B cell (primary cell): Measurements from ENCODE around the gene AP3D1. TPM values are rescaled to one million over a fixed set of nuclear protein-coding genes. Genes with fewer than 3 reads are reported as not detected.

Experiments
- ATAC-seq: fragments of 200-7000 bp; cut with Tn5 transposase; one replicate; pipeline ENCODE4 v1.10.0; 2021; ENCODE audit warnings: low read depth, mild to moderate bottlenecking, moderate number of reproducible peaks, moderate library complexity
- CTCF ChIA-PET: fragments of 350-600 bp; sonication (Branson Sonifier 250); formaldehyde crosslinking; loops from one replicate; lab custom pipeline; 2021; ENCODE audit warnings: antibody characterized with exemption, inconsistent platforms; lab: Charles Lee
- POLR2A ChIA-PET: fragments of 350-600 bp; sonication (Branson Sonifier 250); formaldehyde crosslinking; loops from one replicate; lab custom pipeline; 2021; ENCODE audit warnings: antibody characterized with exemption; lab: Charles Lee
- DNase-seq: peaks from one replicate; pipeline ENCODE4 v3.0.0; 2013
- H2AFZ ChIP-seq: 2 replicates; pipeline ENCODE4 v1.6.1; 2012; ENCODE audit warnings: mild to moderate bottlenecking, low read depth, low read length; ENCODE audit not compliant: insufficient read depth, poor library complexity, severe bottlenecking
- H3K27ac ChIP-seq, 2 donors: 1 replicate in 1 of 2; 2 replicates in 1 of 2; pipeline ENCODE4 v1.5.1; 2012 to 2013; ENCODE audit warnings: low read length in 2 of 2, mild to moderate bottlenecking in 2 of 2, moderate library complexity in 1 of 2
- H3K27me3 ChIP-seq, 4 experiments: fragments of 200-600 bp in 1 of 4; sonication (generic) in 1 of 4; replicated peaks in 1 of 4; 1 replicate in 2 of 4; 2 replicates in 2 of 4; pipeline versions ENCODE4 v1.6.1 to v1.7.0; 2013 to 2016; ENCODE audit warnings: low read length in 3 of 4, mild to moderate bottlenecking in 2 of 4, mixed read lengths in 1 of 4, moderate library complexity in 1 of 4; ENCODE audit not compliant: insufficient read depth in 4 of 4, control insufficient read depth in 3 of 4; ENCODE audit errors: control extremely low read depth in 1 of 4
- H3K36me3 ChIP-seq, 2 experiments: replicated peaks in 1 of 2; 1 replicate in 1 of 2; 2 replicates in 1 of 2; pipeline versions ENCODE4 v1.6.1 to v1.7.1; 2013; ENCODE audit warnings: low read length in 1 of 2; ENCODE audit not compliant: insufficient read depth in 2 of 2, control insufficient read depth in 1 of 2; ENCODE audit errors: control extremely low read depth in 1 of 2, extremely low read depth in 1 of 2
- H3K4me1 ChIP-seq, 2 donors: fragments of 200-600 bp in 1 of 2; sonication (generic) in 1 of 2; 1 replicate in 1 of 2; 2 replicates in 1 of 2; pipeline versions ENCODE4 v1.5.1 to v1.6.1; 2013 to 2017; ENCODE audit warnings: low read length in 2 of 2; ENCODE audit not compliant: control insufficient read depth in 2 of 2, insufficient read depth in 2 of 2
- H3K4me2 ChIP-seq: replicated peaks from 2 replicates; pipeline ENCODE3; 2012; ENCODE audit warnings: mild to moderate bottlenecking, low read depth, low read length; ENCODE audit not compliant: poor library complexity, severe bottlenecking
- H3K4me3 ChIP-seq, 5 experiments: fragments of 200-600 bp in 1 of 5; sonication (generic) in 1 of 5; 1 replicate in 3 of 5; 2 replicates in 2 of 5; pipeline versions ENCODE4 v1.5.1 to v1.7.0; 2011 to 2016; ENCODE audit warnings: low read length in 4 of 5, mild to moderate bottlenecking in 4 of 5, low read depth in 2 of 5, control low read depth in 1 of 5, moderate library complexity in 1 of 5; ENCODE audit not compliant: insufficient read depth in 1 of 5; ENCODE audit errors: control extremely low read depth in 1 of 5, extremely low read depth in 1 of 5
- H3K79me2 ChIP-seq: fragments of 200-600 bp; sonication (generic); one replicate; pipeline ENCODE4 v1.6.0; 2016; ENCODE audit warnings: low read length; ENCODE audit not compliant: control insufficient read depth, insufficient read depth
- H3K9ac ChIP-seq: fragments of 200-600 bp; sonication (generic); 2 replicates; pipeline ENCODE4 v1.6.1; 2017; ENCODE audit warnings: mild to moderate bottlenecking, low read length, moderate library complexity
- H3K9me3 ChIP-seq, 3 donors: one replicate each; pipeline versions ENCODE4 v1.6.1 to v1.7.1; 2013; ENCODE audit warnings: low read length in 2 of 3; ENCODE audit not compliant: control insufficient read depth in 2 of 3, insufficient read depth in 1 of 3; ENCODE audit errors: control extremely low read depth in 1 of 3
- H4K20me1 ChIP-seq: 2 replicates; pipeline ENCODE4 v1.6.0; 2012; ENCODE audit warnings: mild to moderate bottlenecking, low read length; ENCODE audit not compliant: insufficient read depth, control insufficient read depth, poor library complexity, severe bottlenecking
- H3K27ac Mint-ChIP-seq: one replicate; pipeline ENCODE4 v1.8.0; 2021; ENCODE audit warnings: mixed read lengths
- H3K27me3 Mint-ChIP-seq: one replicate; pipeline ENCODE4 v1.8.0; 2021; ENCODE audit warnings: mixed read lengths
- H3K4me1 Mint-ChIP-seq: one replicate; pipeline ENCODE4 v1.8.0; 2021; ENCODE audit warnings: mixed read lengths
- H3K4me3 Mint-ChIP-seq: one replicate; pipeline ENCODE4 v1.8.0; 2021; ENCODE audit warnings: mixed read lengths
- H3K9me3 Mint-ChIP-seq: one replicate; pipeline ENCODE4 v1.8.0; 2022; ENCODE audit warnings: mixed read lengths; ENCODE audit not compliant: insufficient read depth
- EZH2 ChIP-seq: IDR thresholded peaks from 2 replicates; pipeline ENCODE4 v1.6.1; 2012; ENCODE audit warnings: borderline replicate concordance, low read depth, mild to moderate bottlenecking, moderate library complexity, low read length; ENCODE audit not compliant: insufficient read depth, poor library complexity, severe bottlenecking
- WGBS: methylation state at CpG from one replicate; pipeline ENCODE4 v1.1.5; 2013; ENCODE audit warnings: missing lambda C conversion rate; ENCODE audit not compliant: insufficient coverage; 5-methylcytosine and 5-hydroxymethylcytosine counted together
- intact Hi-C: fragments of 100-400 bp; cut with micrococcal nuclease; formaldehyde crosslinking; loops from one replicate; pipeline ENCODE4 v1.10.0; 2022
- polyA plus RNA-seq: library from polyadenylated mRNA; depleted of rRNA; stranded (reverse); fragments of >200 nt; gene quantifications from 2 replicates; pipeline ENCODE4 v1.2.3, GENCODE V29; 2012
- total RNA-seq, 2 donors: library from RNA; stranded (reverse); fragments of 120-200 nt in 1 of 2; gene quantifications; 1 replicate in 1 of 2; 2 replicates in 1 of 2; pipeline versions ENCODE4 v1.2.3 to v1.2.4, GENCODE V29; 2013 to 2022
- TF ChIP-seq, protein P1 (sequence below): fragments of 200-600 bp; IDR thresholded peaks from one replicate; pipeline ENCODE4 v1.8.0; 2022; ENCODE audit warnings: antibody characterized with exemption, mild to moderate bottlenecking

AP3D1 gene
- total and polyA plus RNA-seq, 2 donors (not counting 1 experiment from before 2014, with no cell fraction given): 96.4 to 114 TPM

DNA sequence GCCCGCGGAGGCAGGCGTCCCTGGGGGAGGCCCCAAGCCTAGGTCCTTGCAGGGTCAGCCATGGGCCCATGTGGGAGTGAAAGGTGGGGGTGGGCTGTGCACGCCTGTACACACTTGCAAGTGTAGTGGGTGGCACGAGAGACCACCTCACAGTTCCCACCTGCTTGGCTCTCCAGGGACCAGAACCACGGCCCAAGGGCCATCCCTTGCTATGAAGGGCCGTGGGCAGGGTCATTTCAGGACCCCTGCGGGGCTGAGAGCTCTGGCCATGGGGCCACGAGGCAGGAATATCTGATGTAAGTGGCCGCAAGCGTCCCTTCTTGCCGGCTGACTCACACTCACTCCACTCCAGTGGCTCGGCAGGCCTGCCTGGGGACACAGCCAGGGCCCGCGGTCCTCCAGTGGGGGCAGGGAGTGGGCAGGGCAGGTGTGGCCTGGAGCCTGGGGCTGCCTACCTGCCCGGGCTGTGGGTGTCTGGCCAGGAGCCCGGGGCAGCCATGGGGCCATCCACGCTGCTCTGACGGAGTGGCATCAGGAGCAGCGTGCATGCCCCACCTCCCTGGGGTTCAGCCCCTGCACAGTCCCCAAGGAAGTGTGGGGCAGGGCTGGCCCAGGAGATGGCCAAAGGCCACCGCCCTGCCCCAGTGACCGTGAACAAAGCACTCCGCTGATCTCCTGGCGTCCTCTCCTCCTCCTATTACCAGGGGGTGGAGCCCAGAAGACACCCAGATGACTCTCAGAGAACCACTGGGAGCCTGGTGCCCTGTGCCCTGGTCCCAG, 91.8 kb downstream of the AP3D1 start:
- ChIA-PET CTCF (no interaction called here), POLR2A (interaction anchor here (0.6 to 4.3 kb wide), 6 partner anchors 7 to 1124 kb away, joined by 3 to 41 read pairs (median 6); partner anchors contain the start of gene MKNK2)
- Mint-ChIP-seq H3K27me3 (no peaks in the 10 kb centered on the region), H3K9me3 (no peaks in the 10 kb centered on the region), H3K4me1 (peaks cover 60% of the 10 kb centered on the region), H3K4me3 (peak overlapping the region; percentile 68), H3K27ac (peak overlapping the region; percentile 78)
- H3K27me3 ChIP-seq: no peaks in the 10 kb centered on the region
- peaks cover 48 to 88% of the 10 kb centered on the region in 2 donors for H3K4me1 ChIP-seq
- peaks cover 56% of the 10 kb centered on the region for H3K79me2 ChIP-seq
- DNase-seq (no peak), ATAC-seq (no peak)
- H4K20me1 ChIP-seq: no peaks in the 10 kb centered on the region
- WGBS: 94% methylated on average over 24 of the region's 24 CpGs
- peak overlapping the region; percentile 98 for H3K4me2 ChIP-seq
- H3K36me3 ChIP-seq: no peaks in the 10 kb centered on the region
- peak overlapping the region in 1 of 5 experiments; percentile 94 for H3K4me3 ChIP-seq
- H3K27ac ChIP-seq: peak overlapping the region in 1 of 2 donors; percentile 97
- H3K9ac ChIP-seq: no peak overlapping the region
- H2AFZ ChIP-seq: no peak overlapping the region
- peaks cover 0 to 3% (median 0%) of the 10 kb centered on the region in 3 donors for H3K9me3 ChIP-seq
- TF ChIP-seq EZH2: no peak
- TF ChIP-seq, protein P1, sequence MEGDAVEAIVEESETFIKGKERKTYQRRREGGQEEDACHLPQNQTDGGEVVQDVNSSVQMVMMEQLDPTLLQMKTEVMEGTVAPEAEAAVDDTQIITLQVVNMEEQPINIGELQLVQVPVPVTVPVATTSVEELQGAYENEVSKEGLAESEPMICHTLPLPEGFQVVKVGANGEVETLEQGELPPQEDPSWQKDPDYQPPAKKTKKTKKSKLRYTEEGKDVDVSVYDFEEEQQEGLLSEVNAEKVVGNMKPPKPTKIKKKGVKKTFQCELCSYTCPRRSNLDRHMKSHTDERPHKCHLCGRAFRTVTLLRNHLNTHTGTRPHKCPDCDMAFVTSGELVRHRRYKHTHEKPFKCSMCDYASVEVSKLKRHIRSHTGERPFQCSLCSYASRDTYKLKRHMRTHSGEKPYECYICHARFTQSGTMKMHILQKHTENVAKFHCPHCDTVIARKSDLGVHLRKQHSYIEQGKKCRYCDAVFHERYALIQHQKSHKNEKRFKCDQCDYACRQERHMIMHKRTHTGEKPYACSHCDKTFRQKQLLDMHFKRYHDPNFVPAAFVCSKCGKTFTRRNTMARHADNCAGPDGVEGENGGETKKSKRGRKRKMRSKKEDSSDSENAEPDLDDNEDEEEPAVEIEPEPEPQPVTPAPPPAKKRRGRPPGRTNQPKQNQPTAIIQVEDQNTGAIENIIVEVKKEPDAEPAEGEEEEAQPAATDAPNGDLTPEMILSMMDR: no peak
- intact Hi-C loops: no loop called here
